HepG2 (cell line): Measurements from ENCODE around the gene VAMP5. TPM values are rescaled to one million over a fixed set of nuclear protein-coding genes. Genes with fewer than 3 reads are reported as not detected.
A peak's percentile ranks its signal among the peaks of the same experiment; 100 is the strongest.

Source experiments
- ATAC-seq: fragments of 200-7000 bp; cut with Tn5 transposase; 3 replicates; pipeline ENCODE4 v1.9.1; 2020; ENCODE audit warnings: mild to moderate bottlenecking, moderate library complexity
- BruUV-seq: library from RNA; stranded (reverse); fragments of 400-500 nt; replicated peaks from 2 replicates; lab custom pipeline; 2021; lab: Mats Ljungman, UMichigan
- CTCF ChIA-PET: fragments of 300-600 bp; formaldehyde crosslinking; extraction: SDS; loops from one replicate; lab custom pipeline; 2021; ENCODE audit warnings: low total read pairs, inconsistent platforms, low intra/inter-chr PET ratio; lab: Yijun Ruan, JAX
- POLR2A ChIA-PET: fragments of 350-600 bp; sonication (Branson Sonifier 250); formaldehyde crosslinking; loops from one replicate; lab custom pipeline; 2020; ENCODE audit warnings: antibody characterized with exemption, inconsistent platforms; lab: Yijun Ruan, JAX
- DNase-seq: peaks from one replicate; pipeline ENCODE4 v3.0.0-alpha.2; 2015; ENCODE audit warnings: low spot score
- FAIRE-seq: peaks from 3 replicates; lab custom pipeline; 2011; peaks lifted over from hg19 to GRCh38; lab: Jason Lieb, UNC
- H2AFZ ChIP-seq: one replicate; pipeline ENCODE4 v1.6.1; 2011; ENCODE audit warnings: low read length, inconsistent platforms
- H3K27ac ChIP-seq: fragments of 300-600 bp; 3 replicates; pipeline ENCODE4 v1.8.0; 2011; ENCODE audit warnings: mixed run types, mild to moderate bottlenecking, mixed read lengths, low read length, inconsistent platforms; ENCODE audit not compliant: insufficient read depth; ENCODE audit errors: extremely low read length
- H3K27me3 ChIP-seq, 2 experiments: fragments of 200-600 bp in 1 of 2; 2 replicates in 1 of 2; 3 replicates in 1 of 2; pipeline versions ENCODE4 v1.6.0 to v1.8.0; 2011; ENCODE audit warnings: low read length in 2 of 2, mild to moderate bottlenecking in 2 of 2, moderate library complexity in 2 of 2, inconsistent platforms in 1 of 2; ENCODE audit not compliant: insufficient read depth in 2 of 2, control insufficient read depth in 1 of 2
- H3K36me3 ChIP-seq, 2 experiments: fragments of 200-600 bp in 1 of 2; replicated peaks in 1 of 2; 2 replicates in 1 of 2; 3 replicates in 1 of 2; pipeline versions ENCODE4 v1.5.1 to v1.8.0; 2011; ENCODE audit warnings: low read length in 2 of 2, inconsistent platforms in 1 of 2; ENCODE audit not compliant: insufficient read depth in 2 of 2, control insufficient read depth in 1 of 2
- H3K4me1 ChIP-seq: 2 replicates; pipeline ENCODE4 v1.5.1; 2012; ENCODE audit warnings: low read length, inconsistent platforms; ENCODE audit not compliant: insufficient read depth
- H3K4me2 ChIP-seq: 2 replicates; pipeline ENCODE4 v1.6.0; 2011; ENCODE audit warnings: low read depth, low read length, inconsistent platforms
- H3K4me3 ChIP-seq, 3 experiments: fragments of 200-600 bp in 1 of 3; sonication (generic), shearing (Covaris generic) in 1 of 3; replicated peaks in 1 of 3; 2 replicates each; pipeline ENCODE4 v1.5.1; 2011 to 2016; ENCODE audit warnings: low read length in 3 of 3, inconsistent platforms in 2 of 3, low read depth in 2 of 3, mild to moderate bottlenecking in 2 of 3, control low read depth in 1 of 3, mixed read lengths in 1 of 3; ENCODE audit not compliant: insufficient read depth in 1 of 3
- H3K79me2 ChIP-seq: one replicate; pipeline ENCODE4 v1.6.1; 2011; ENCODE audit warnings: low read length, inconsistent platforms; ENCODE audit not compliant: insufficient read depth
- H3K9ac ChIP-seq: 2 replicates; pipeline ENCODE4 v1.6.0; 2011; ENCODE audit warnings: mild to moderate bottlenecking, low read depth, low read length, inconsistent platforms; ENCODE audit not compliant: insufficient read depth
- H3K9me3 ChIP-seq: 2 replicates; pipeline ENCODE4 v1.5.1; 2012; ENCODE audit warnings: mild to moderate bottlenecking, low read length
- H4K20me1 ChIP-seq: 2 replicates; pipeline ENCODE4 v1.6.0; 2011; ENCODE audit warnings: inconsistent platforms, mild to moderate bottlenecking, low read length, moderate library complexity; ENCODE audit not compliant: insufficient read depth
- BRD4 ChIP-seq: sonication (generic); formaldehyde crosslinking; IDR thresholded peaks from 2 replicates; pipeline ENCODE4 v1.4.0; 2020; ENCODE audit warnings: missing genetic modification reagents
- DMAP1 ChIP-seq: IDR thresholded peaks from 2 replicates; pipeline ENCODE4 v1.6.1; 2016
- GFI1 ChIP-seq: sonication (generic); formaldehyde crosslinking; IDR thresholded peaks from 2 replicates; pipeline ENCODE4 v1.5.0; 2020; ENCODE audit warnings: missing genetic modification reagents, mild to moderate bottlenecking, borderline replicate concordance
- LBX2 ChIP-seq: sonication (generic); formaldehyde crosslinking; IDR thresholded peaks from 2 replicates; pipeline ENCODE4 v1.5.0; 2020; ENCODE audit warnings: missing genetic modification reagents, mild to moderate bottlenecking, borderline replicate concordance
- MAFF ChIP-seq: IDR thresholded peaks from 2 replicates; pipeline ENCODE4 v1.6.1; 2011; ENCODE audit warnings: low read depth, low read length, improper control_type of control experiment
- MATR3 ChIP-seq: sonication (generic); formaldehyde crosslinking; IDR thresholded peaks from 2 replicates; pipeline ENCODE4 v1.4.0; 2020; ENCODE audit warnings: missing genetic modification reagents
- MED8 ChIP-seq: sonication (generic); formaldehyde crosslinking; IDR thresholded peaks from 2 replicates; pipeline ENCODE4 v1.8.1; 2023; ENCODE audit warnings: mild to moderate bottlenecking, missing genetic modification reagents; ENCODE audit not compliant: insufficient replicate concordance
- RFX3 ChIP-seq: IDR thresholded peaks from 2 replicates; pipeline ENCODE4 v1.6.1; 2016; ENCODE audit warnings: missing biosample characterization, missing genetic modification reagents
- RNF2 ChIP-seq: fragments of 450-650 bp; conservative IDR thresholded peaks from 2 replicates; pipeline ENCODE4 v1.6.1; 2016; ENCODE audit warnings: low read depth
- RXRA ChIP-seq: sonication (generic); formaldehyde crosslinking; IDR thresholded peaks from 2 replicates; pipeline ENCODE4 v1.5.1; 2020; ENCODE audit warnings: missing genetic modification reagents
- RXRB ChIP-seq: IDR thresholded peaks from 2 replicates; pipeline ENCODE4 v1.6.1; 2016; ENCODE audit warnings: borderline replicate concordance, missing genetic modification reagents, missing compliant biosample characterization
- TFDP1 ChIP-seq: IDR thresholded peaks from 2 replicates; pipeline ENCODE4 v1.6.1; 2016; ENCODE audit warnings: missing compliant biosample characterization, missing genetic modification reagents, borderline replicate concordance
- ZNF275 ChIP-seq: sonication (generic); formaldehyde crosslinking; IDR thresholded peaks from 2 replicates; pipeline ENCODE4 v1.8.0; 2022; ENCODE audit warnings: missing genetic modification reagents, mild to moderate bottlenecking, inconsistent platforms, borderline replicate concordance
- ZNF33B ChIP-seq: sonication (generic); formaldehyde crosslinking; IDR thresholded peaks from 2 replicates; pipeline ENCODE4 v1.5.1; 2020; ENCODE audit warnings: mild to moderate bottlenecking, missing genetic modification reagents
- ZNF432 ChIP-seq: sonication (generic); formaldehyde crosslinking; IDR thresholded peaks from 2 replicates; pipeline ENCODE4 v1.5.0; 2020; ENCODE audit warnings: missing genetic modification reagents, mild to moderate bottlenecking, borderline replicate concordance
- ZNF576 ChIP-seq: sonication (generic); formaldehyde crosslinking; IDR thresholded peaks from 2 replicates; pipeline ENCODE4 v1.4.0; 2020; ENCODE audit warnings: mild to moderate bottlenecking, missing genetic modification reagents
- ZNF782 ChIP-seq: sonication (generic); formaldehyde crosslinking; IDR thresholded peaks from 2 replicates; pipeline ENCODE4 v1.4.0; 2020; ENCODE audit warnings: missing genetic modification reagents, mild to moderate bottlenecking, borderline replicate concordance
- ZNF792 ChIP-seq: IDR thresholded peaks from 2 replicates; pipeline ENCODE4 v1.6.1; 2016
- WGBS: methylation state at CpG from one replicate; pipeline ENCODE4 v1.1.6; 2017; ENCODE audit warnings: low lambda C conversion rate; 5-methylcytosine and 5-hydroxymethylcytosine counted together
- in situ Hi-C: cut with HindIII; loops from 2 replicates; pipeline ENCODE4 v1.10.0; 2017; ENCODE audit warnings: low pct_unique_long_range_greater_than_20kb; ENCODE audit not compliant: extremely low pct_ligation_motif_present
- intact Hi-C: fragments of 100-400 bp; cut with micrococcal nuclease; formaldehyde crosslinking; loops from one replicate; pipeline ENCODE4 v1.10.0; 2022; ENCODE audit not compliant: unreplicated experiment
- polyA plus RNA-seq, 8 experiments: library from polyadenylated mRNA; depleted of rRNA in 3 of 8; stranded (reverse) in 7 of 8; unstranded in 1 of 8; fragments of >200 nt; fragmentation: Illumina TruSeq in 4 of 8; extraction: Trizol in 4 of 8; gene quantifications; 2 replicates each; pipeline versions ENCODE4 v1.2.1 to v1.2.3, GENCODE V29; 2011 to 2016; ENCODE audit warnings: low read depth in 4 of 8, missing spikeins in 1 of 8, mixed read lengths in 1 of 8; ENCODE audit not compliant: insufficient read depth in 1 of 8
- total RNA-seq, 5 experiments: library from RNA; depleted of rRNA; stranded (reverse); fragments of >200 nt; fragmentation: Illumina TruSeq; extraction: Trizol; gene quantifications; 2 replicates each; pipeline ENCODE4 v1.2.3, GENCODE V29; 2016; ENCODE audit warnings: low read depth in 1 of 5
- TF ChIP-seq, protein P1 (sequence below): sonication (generic); formaldehyde crosslinking; IDR thresholded peaks from 2 replicates; pipeline ENCODE4 v1.9.0; 2022; ENCODE audit warnings: low read depth, missing genetic modification reagents

VAMP5 gene
- total and polyA plus RNA-seq, 2 of the 13 experiments (the other 11 are each of a cell fraction or from before 2014, with no cell fraction given) = 7.2 to 56.7 TPM

GRCh38 chr2:85611705-85612587 is 27.7 kb downstream of the VAMP5 start, which contains the start of gene C2orf68:
C2orf68 (minus strand) TSS chr2:85612066; CDS start chr2:85611984, 82 bp downstream.
- peak within 1 kb of the TSS; percentile 49 for H2AFZ ChIP-seq
- CTCF ChIA-PET = no interaction called here
- intact Hi-C loops = loop anchor here (5.0 kb wide), 1 partner anchor 190 kb away; no protein-coding TSS in a partner anchor
- DNase-seq (peak; percentile 86), ATAC-seq (peak; percentile 85), FAIRE-seq (peak; percentile 46)
- H3K36me3 ChIP-seq = peaks cover 9 to 23% of the 10 kb centered on the region in 2 experiments
- H3K4me3 ChIP-seq = peak within 1 kb of the TSS; percentile 92 to 100 (median 95)
- no peaks in the 10 kb centered on the region; a peak in 1 of 5 replicates for H3K27me3 ChIP-seq
- peak within 1 kb of the TSS; percentile 58 for H3K27ac ChIP-seq
- in situ Hi-C loops = no loop called here
- H3K79me2 ChIP-seq = peaks cover 20% of the 10 kb centered on the region
- POLR2A ChIA-PET = interaction anchor here (0.7 to 25.9 kb wide), 14 partner anchors 9 to 287 kb away, joined by 3 to 795 read pairs (median 4); partner anchors contain the start of genes ELMOD3, GGCX, MAT2A and RETSAT
- BruUV-seq = TSS peak; percentile 50
- H3K4me2 ChIP-seq = peak within 1 kb of the TSS; percentile 82
- H3K4me1 ChIP-seq = peaks cover 69% of the 10 kb centered on the region
- H3K9me3 ChIP-seq = no peaks in the 10 kb centered on the region
- 14% methylated on average over 65 of the region's 73 CpGs for WGBS
- H3K9ac ChIP-seq = peak within 1 kb of the TSS; percentile 93
- peaks cover 6% of the 10 kb centered on the region; the same call in 1 of the 2 replicates for H4K20me1 ChIP-seq
- TF ChIP-seq ZNF782 (CRISPR knock-in tag) (peak; percentile 88), DMAP1 (peak; percentile 88), GFI1 (CRISPR knock-in tag) (no peak), MAFF (no peak), ZNF275 (CRISPR knock-in tag) (no peak; the same call in 1 of the 2 replicates), RFX3 (no peak), MATR3 (CRISPR knock-in tag) (0 out of 2 replicates have a peak, but pooled peaks have one; percentile 88), ZNF432 (no peak; the same call in 1 of the 2 replicates), TFDP1 (CRISPR knock-in tag) (peak; percentile 94; the same call in 1 of the 2 replicates), ZNF576 (CRISPR knock-in tag) (0 out of 2 replicates have a peak, but pooled peaks have one; percentile 80), BRD4 (CRISPR knock-in tag) (peak; percentile 74; the same call in 1 of the 2 replicates), RNF2 (peak; percentile 78), LBX2 (peak; percentile 85; the same call in 1 of the 2 replicates), RXRB (CRISPR knock-in tag) (peak; percentile 68; the same call in 1 of the 2 replicates), ZNF33B (CRISPR knock-in tag) (peak; percentile 51; the same call in 1 of the 2 replicates), ZNF792 (CRISPR knock-in tag) (peak; percentile 80), MED8 (CRISPR knock-in tag) (peak; percentile 88), RXRA (CRISPR knock-in tag) (peak; percentile 85)
- TF ChIP-seq, protein P1, sequence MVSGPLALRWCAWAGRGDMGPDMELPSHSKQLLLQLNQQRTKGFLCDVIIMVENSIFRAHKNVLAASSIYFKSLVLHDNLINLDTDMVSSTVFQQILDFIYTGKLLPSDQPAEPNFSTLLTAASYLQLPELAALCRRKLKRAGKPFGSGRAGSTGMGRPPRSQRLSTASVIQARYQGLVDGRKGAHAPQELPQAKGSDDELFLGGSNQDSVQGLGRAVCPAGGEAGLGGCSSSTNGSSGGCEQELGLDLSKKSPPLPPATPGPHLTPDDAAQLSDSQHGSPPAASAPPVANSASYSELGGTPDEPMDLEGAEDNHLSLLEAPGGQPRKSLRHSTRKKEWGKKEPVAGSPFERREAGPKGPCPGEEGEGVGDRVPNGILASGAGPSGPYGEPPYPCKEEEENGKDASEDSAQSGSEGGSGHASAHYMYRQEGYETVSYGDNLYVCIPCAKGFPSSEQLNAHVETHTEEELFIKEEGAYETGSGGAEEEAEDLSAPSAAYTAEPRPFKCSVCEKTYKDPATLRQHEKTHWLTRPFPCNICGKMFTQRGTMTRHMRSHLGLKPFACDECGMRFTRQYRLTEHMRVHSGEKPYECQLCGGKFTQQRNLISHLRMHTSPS (CRISPR knock-in tag) = no peak
